Upper lobe of left lung (tissue), 4 donors: ENCODE measurements around the gene DEGS1.

Source experiments
- EP300 ChIP-seq, 4 donors: sonication (generic); formaldehyde crosslinking; IDR thresholded peaks; one replicate each; pipeline ENCODE4 v1.5.1; 2017; ENCODE audit warnings: antibody characterized with exemption in 4 of 4, control low read depth in 2 of 4
- POLR2A ChIP-seq, 4 donors: fragments of 450-650 bp; IDR thresholded peaks; one replicate each; pipeline ENCODE4 v1.5.1; 2016 to 2017; ENCODE audit warnings: antibody characterized with exemption in 4 of 4, mild to moderate bottlenecking in 2 of 4
- POLR2AphosphoS5 ChIP-seq, 2 donors: sonication (generic); formaldehyde crosslinking; IDR thresholded peaks; one replicate each; pipeline ENCODE4 v1.5.1; 2017; ENCODE audit warnings: antibody characterized with exemption in 2 of 2
- TF ChIP-seq, protein P1 (sequence below), 6 experiments: fragments of 450-650 bp in 4 of 6; fragments of 200-600 bp in 2 of 6; sonication (generic) in 2 of 6; IDR thresholded peaks; one replicate each; pipeline ENCODE4 v1.5.1; 2016 to 2019; ENCODE audit warnings: antibody characterized with exemption in 6 of 6

DNA sequence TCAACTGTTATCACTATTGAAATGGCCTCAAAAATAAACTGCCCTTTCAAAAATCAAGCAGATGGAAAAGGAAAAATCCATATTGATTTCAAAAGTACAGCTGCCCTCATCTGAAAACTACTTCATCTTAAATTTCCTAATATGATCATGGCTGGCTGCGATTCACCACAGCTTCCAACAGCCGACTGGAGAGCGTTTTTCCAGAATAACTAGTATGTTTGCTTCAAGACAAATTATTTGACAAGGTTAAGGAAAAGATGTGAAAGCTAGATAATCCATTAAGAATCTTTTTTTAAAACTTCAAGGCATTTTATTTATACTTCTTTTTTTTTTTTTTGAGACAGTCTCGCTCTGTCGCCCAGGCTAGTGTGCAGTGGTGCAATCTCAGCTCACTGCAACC is 4.1 kb upstream of the DEGS1 start:
- TF ChIP-seq POLR2AphosphoS5 (IDR thresholded peaks at IDR 0.05) (no peak), POLR2A (IDR thresholded peaks at IDR 0.05) (no peak), EP300 (IDR thresholded peaks at IDR 0.05) (no peak)
- TF ChIP-seq, protein P1, sequence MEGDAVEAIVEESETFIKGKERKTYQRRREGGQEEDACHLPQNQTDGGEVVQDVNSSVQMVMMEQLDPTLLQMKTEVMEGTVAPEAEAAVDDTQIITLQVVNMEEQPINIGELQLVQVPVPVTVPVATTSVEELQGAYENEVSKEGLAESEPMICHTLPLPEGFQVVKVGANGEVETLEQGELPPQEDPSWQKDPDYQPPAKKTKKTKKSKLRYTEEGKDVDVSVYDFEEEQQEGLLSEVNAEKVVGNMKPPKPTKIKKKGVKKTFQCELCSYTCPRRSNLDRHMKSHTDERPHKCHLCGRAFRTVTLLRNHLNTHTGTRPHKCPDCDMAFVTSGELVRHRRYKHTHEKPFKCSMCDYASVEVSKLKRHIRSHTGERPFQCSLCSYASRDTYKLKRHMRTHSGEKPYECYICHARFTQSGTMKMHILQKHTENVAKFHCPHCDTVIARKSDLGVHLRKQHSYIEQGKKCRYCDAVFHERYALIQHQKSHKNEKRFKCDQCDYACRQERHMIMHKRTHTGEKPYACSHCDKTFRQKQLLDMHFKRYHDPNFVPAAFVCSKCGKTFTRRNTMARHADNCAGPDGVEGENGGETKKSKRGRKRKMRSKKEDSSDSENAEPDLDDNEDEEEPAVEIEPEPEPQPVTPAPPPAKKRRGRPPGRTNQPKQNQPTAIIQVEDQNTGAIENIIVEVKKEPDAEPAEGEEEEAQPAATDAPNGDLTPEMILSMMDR (IDR thresholded peaks at IDR 0.05), result no peak
